ENCODE data around the gene EME2.

EME2 gene

DNA sequence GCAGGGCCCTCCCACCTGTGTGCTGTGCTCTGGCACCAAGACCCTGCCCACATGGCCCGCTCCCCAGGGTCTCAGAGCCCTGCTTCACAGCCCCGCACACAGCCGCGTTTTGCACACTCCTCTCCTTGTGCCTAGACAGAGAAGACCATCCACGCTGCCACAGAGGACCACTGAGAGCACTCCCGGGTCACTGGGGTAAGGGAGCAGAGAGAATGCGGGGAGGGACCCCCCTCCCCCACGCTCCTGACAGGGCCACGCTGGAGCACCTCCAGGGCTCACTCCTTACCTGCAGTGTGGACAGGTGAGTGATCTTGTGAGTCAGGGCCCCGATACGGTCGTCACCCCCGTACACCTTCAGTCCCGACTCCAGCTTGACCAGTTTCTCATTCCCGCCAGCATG is 47.0 kb downstream of the EME2 start:
- TF ChIP-seq, protein P1, sequence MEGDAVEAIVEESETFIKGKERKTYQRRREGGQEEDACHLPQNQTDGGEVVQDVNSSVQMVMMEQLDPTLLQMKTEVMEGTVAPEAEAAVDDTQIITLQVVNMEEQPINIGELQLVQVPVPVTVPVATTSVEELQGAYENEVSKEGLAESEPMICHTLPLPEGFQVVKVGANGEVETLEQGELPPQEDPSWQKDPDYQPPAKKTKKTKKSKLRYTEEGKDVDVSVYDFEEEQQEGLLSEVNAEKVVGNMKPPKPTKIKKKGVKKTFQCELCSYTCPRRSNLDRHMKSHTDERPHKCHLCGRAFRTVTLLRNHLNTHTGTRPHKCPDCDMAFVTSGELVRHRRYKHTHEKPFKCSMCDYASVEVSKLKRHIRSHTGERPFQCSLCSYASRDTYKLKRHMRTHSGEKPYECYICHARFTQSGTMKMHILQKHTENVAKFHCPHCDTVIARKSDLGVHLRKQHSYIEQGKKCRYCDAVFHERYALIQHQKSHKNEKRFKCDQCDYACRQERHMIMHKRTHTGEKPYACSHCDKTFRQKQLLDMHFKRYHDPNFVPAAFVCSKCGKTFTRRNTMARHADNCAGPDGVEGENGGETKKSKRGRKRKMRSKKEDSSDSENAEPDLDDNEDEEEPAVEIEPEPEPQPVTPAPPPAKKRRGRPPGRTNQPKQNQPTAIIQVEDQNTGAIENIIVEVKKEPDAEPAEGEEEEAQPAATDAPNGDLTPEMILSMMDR (conservative IDR thresholded peaks at IDR 0.05) = no peak
- no peak overlapping the region for H3K27ac ChIP-seq

GRCh38 chr16:1820096-1820945 is 47.7 kb downstream of the EME2 start:
- no peak overlapping the region for H3K27ac ChIP-seq
- no peak for TF ChIP-seq ZFX (IDR thresholded peaks at IDR 0.05)
- TF ChIP-seq, protein P1 (conservative IDR thresholded peaks at IDR 0.05) = no peak

GRCh38 chr16:1820946-1821290 is 48.3 kb downstream of the EME2 start:
- TF ChIP-seq, protein P1 (conservative IDR thresholded peaks at IDR 0.05) = no peak
- TF ChIP-seq ZFX (IDR thresholded peaks at IDR 0.05) = no peak
- no peak overlapping the region for H3K27ac ChIP-seq

DNA sequence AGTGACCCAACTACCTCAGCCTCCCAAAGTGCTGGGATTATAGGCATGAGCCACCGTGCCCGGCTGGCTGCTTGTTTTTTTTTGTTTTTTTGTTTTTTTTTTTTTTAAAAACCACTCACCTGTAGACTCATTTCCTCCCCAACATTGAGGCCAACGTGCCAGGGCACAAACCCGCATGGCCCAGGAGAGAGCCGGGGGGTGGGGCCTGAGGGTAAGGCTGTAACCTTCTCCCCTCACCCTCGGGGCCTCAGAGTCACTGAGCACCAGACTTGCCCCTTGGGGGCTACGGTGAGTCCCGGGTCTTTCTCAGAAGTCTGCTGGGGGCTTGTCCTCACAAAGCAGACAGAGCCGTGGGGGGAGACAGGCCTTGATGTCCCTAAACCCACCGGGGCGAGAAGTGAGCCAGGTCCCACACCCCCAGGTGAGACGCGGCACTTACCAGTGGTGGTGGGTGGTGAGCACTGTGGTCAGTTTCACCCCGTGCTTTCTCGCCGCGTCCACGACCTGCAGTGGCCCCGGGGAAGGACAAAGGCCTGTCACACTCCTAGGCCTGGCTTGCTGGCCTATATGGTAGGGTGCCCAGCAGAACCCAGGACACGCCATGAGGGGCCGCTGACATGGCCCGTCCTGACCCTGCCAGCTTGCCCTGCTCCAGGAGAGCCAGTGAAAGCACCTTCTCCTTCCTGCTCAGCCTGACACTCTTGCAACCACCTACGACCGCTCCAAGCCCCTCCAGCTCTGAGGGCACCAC is 49.4 kb downstream of the EME2 start:
- TF ChIP-seq, protein P1 (conservative IDR thresholded peaks at IDR 0.05) = no peak
- TF ChIP-seq ZFX (IDR thresholded peaks at IDR 0.05) = no peak
- no peak overlapping the region for H3K27ac ChIP-seq

DNA sequence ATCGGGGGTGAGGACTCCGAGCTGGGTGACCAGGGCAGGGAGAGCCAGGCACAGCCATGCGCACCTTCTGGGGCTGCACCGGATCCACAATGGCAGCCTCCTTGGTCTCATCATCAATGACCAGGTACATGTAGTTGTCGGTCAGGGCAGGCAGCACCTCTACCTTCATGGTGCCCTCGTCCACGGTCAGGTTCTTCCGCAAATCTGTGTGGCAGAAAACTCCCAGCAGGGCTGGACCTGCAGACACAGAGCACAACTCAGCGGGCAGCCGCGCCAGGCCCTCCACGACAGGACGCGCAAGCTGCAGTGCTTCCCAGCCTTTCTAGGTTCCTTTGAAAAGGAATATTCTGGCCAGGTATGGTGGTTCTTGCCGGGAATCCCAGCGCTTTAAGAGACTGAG is 50.2 kb downstream of the EME2 start:
- H3K27ac ChIP-seq = no peak overlapping the region
- TF ChIP-seq ZFX (IDR thresholded peaks at IDR 0.05) = no peak
- TF ChIP-seq, protein P1 (conservative IDR thresholded peaks at IDR 0.05) = no peak

DNA sequence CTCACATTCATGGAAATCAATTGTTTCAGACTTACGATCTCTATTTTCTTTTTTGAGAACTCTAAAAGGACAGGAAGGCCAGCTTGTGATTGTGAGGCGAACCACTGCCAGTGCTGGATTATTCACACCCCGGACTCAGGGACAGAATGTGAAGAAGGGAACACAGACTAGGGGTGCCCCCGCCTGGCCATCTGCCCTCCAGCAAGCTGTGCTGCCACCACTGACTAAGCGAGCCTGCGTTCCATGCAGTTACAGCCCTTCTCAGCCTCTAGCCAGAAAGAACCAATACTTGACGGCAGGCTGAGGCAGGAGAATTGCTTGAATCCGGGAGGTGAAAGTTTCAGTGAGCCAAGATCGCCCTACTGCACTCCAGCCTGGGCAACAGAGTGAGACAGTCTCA is 51.2 kb downstream of the EME2 start:
- no peak overlapping the region for H3K27ac ChIP-seq
- no peak for TF ChIP-seq ZFX (IDR thresholded peaks at IDR 0.05)
- TF ChIP-seq, protein P1 (conservative IDR thresholded peaks at IDR 0.05) = no peak

DNA sequence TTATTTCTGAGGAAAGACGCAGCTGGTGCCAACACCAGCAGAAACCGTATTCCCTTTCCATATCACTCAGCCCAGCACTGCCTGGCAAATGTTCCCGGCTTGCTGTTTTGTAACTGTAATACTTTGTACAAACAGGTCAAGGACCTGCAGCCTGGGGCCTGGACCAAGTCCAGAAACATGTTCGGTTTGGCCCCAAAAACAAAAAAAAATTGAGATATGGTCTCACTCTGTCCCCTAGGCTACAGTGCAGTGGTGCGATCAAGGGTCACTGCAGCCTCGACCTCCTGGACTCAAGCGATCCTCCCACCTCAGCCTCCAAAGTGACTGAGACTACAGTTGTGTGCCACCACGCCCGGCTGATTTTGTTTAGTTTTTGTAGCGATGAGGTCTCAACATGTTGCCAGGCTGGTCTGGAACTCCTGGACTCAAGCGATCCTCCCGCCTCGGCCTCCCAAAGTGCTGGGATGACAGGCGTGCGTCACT is 52.8 kb downstream of the EME2 start:
- TF ChIP-seq, protein P1 (conservative IDR thresholded peaks at IDR 0.05) = no peak
- no peak for TF ChIP-seq ZFX (IDR thresholded peaks at IDR 0.05)

More for the DNA sequence above, 52.8 kb downstream of the EME2 start:
- peak overlapping the region; percentile 95; the same call in 1 of the 2 replicates for H3K27ac ChIP-seq
